ENCODE data around the gene ADCY5.

ADCY5 gene

DNA sequence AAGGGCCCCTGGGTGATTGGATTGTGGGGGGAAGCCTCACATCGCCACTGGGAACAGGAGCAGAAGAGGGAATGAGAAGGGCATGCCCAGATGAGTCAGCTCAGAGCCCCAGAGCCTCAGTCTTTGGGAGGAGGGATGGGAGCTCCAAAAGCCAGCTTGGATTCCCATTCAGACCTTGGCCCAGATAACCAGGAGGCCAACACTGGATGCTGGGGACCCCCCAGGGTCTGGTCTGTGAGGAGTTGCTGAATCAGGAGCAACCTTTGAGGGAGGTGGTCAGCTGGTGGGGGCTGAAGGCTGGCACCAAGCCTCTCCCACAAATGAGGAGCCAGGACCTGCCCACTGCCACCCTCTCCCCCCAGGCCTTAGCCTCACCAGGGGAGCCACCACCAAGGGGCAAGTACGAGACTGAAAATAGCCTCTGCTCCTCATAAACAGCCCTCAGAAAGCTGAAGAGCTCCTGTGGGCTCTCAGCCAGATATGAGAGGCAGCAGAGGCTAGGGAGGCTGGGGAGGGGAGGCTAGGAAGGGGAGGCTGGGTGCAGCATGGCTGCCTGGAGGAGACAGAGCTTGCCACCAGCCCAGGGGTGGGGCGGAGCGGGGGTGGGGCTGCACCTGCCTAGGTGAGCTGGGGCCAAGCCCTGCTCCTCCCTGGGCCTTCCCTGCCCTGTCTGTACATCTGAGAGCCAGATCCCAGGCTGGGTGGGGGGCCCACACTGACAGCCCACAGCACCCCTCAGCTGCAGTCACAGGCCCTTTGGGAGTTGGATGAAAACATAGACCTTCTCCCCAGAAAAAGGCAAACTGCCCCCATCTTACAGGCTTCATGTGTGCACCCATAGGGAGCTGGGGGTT, 147.3 kb downstream of the ADCY5 start:
- no peak for DNase-seq (ENCODE audit: low spot score)

DNA sequence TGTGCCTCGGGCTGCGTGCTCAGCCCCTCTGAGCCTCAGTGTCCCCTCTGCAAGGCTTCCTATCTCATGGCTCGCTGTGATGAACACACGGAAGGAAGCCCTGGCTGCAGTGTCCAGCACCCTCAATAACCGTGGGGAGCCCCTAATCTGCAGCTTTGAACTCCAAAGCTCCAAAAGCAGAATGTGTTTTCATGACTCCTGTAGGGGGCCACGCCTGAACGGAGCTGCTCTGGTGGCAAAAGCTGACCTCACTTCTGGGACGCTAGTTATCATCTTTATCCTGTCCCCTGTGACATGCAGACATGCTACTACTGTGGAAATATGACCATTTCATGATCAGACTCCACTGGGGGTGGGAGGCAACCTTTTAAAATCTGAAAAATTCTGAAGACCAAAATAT, 148.3 kb downstream of the ADCY5 start:
- no peak for DNase-seq (ENCODE audit: low spot score)

DNA sequence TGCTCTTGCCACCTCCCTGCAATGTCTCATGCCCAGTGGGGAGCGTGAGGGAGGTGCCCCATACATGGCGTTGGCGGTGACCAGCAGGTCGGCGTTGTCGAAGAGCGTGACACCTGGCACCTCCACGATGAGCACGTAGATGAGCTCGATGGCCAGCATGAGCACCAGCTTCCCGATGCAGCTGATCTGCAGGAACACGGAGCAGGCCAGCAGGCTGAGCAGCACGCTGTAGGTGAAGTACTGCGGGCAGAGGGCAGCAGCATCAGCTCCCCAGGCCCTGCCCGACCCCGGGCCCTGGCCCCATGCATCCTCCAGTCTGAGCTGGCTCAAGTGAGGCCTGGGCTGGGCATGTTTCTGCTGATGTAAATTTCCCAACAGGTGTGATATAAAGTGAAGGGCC, 148.8 kb downstream of the ADCY5 start:
- DNase-seq (ENCODE audit: low spot score) = no peak

DNA sequence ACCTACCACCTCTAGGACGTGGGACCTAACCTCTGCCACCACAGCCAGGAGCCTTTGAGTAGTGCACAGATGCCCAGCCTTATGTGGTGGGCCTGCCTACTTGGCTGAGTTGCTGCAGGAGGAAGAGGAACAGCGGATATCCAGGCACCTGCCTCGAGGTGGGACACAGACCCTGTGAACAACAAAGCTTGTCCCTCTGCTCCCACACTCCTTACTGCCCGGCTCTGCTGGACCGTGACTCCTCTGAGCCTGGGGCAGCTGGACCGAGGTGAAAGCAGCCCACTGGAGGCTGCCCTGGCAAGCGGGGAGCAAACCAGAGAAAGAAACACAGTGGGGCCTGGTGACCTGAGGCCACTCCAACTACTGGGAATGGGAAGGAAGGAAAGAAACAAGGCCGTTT, 149.3 kb downstream of the ADCY5 start:
- DNase-seq (ENCODE audit: low spot score) = no peak

DNA sequence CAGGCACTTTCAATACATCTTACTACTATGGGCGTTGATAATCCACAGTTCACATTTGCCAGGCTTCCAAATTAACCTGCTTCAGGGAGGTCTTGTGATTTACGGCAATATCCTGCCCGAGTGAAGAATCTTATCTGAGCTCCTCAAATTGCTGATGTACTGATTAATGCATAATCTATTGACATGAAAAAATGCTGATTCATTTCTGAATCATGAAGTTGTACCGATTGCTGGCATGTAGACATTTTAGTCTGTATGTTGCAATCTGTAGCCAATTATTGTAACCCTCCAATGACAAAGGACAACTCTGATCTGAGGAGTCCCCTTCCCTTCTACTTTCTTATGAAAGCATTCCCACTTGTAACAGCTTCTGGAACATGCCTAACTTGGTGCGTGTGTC, 150.0 kb downstream of the ADCY5 start:
- no peak for DNase-seq (ENCODE audit: low spot score)

DNA sequence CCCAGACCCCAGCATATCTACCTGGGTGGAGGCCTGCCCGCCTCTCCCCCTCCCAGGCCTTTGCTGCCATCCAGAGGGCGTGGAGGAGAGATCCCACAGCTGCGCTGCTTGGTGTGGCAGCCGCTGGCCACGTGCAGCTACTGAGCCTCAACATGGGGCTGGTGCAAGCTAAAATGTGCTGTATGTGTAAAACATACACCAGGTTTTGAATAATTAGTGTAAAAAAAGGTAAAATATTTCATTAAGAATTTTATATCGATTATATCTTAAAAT, 151.3 kb downstream of the ADCY5 start:
- DNase-seq (ENCODE audit: low spot score) = no peak

DNA sequence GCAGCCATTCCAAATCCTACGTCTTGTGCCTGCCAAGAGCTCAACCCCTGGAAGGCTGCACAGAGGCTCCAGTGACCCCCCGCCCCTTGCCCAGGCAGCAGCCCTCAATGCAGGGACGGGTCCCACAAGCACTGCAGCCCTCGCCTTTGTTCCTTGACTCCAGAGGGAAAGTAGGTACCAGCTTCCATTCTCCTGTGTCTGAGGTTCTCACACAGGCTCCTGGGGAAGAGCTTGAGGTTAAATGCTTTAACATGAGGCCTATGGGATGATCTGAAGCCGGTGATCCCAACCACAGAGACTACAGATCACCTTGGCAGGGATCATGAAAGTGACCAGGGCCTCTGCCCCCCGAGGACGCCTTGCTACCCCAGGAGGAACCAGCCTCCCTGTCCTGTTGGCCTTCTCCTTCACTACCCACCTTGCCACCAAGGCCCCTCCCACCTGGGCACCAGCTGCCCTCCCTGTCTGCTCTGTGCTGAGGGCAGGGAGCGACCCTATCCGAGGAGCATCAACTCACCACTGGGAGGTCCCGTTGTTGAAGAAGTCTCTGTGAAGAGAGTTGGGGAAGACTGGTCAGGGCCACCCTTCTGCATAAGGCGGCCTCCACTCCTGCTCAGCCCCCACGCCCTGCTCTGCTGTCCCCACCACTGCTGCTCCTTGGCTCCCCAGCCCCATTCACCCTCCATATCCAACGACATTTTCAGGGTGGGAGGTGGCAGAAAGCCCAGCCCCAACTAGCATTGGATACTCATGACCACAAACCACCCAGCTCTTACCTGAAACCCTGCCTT, 151.9 kb downstream of the ADCY5 start:
- no peak for DNase-seq (ENCODE audit: low spot score)

DNA sequence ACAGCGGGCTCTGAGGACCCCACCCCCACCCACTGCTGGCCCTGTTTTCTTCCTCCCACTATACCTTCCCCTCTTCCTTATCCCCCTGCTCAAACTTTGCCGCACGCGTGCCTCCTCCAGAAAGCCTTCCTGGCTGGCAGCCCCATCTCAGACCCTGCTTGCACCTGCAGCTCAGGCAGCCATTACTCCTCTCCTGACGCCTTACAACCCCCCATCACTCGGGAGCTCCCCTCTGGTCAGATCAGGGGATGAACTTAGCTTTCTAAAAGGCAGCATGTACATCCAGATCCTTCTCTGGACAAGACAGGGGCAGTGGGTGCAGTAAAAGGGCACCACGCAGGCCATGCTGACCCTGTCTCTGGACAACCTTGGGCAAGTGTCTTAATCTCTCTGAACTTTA, 152.6 kb downstream of the ADCY5 start:
- no peak for DNase-seq (ENCODE audit: low spot score)

DNA sequence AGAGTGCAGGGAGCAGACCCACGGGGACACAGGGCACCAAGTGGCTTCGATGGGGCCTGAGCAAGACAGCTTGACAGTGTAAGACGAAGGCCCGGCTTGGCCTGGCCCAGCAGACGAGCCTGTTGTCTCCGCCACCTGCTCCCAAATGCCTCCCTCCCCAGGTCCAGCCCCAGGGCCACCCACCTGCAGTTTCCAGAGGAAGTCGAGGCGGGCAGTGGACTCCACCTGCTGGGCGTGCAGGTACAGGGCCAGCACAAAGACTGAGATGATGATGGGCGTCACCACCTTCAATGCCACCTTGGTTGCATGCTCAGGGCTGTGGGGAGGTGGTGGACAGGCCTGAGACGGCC, 153.0 kb downstream of the ADCY5 start:
- no peak for DNase-seq (ENCODE audit: low spot score)

DNA sequence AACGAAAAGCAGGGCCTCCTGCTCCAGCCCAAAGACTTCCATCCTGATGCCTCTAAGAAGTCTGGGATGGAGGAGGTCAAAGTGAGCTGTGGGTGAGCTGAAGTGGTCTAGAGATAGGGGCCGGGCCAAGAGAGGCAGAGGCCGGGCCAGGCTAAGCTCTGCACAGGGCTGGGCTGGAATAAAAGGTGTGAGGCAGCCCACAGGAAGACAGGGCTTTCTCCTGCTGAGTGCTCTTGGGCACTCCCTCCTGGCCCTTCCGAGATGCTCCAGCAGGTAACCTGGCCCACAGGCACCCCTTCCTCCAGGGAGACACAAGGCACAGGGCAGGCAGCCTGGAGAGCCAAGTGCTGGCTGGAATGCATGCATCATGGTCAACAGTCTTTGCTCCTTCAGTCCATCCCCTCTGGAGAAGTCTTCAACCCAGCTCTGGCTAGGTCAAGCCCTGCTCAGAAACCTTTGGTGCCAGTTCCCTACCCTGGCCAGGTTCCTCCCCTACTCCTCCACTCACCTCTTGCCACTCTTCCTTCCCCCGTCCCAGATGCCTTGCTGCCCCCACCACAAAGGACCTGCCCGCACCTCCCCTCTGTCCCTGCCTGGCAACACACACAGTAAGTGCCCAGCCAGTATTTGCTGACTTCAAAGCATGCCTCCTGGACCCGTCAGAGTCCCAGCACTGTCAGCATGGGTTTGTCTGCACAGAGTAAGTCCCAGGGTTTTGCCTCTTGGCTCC, 153.6 kb downstream of the ADCY5 start:
- DNase-seq (ENCODE audit: low spot score) = no peak

DNA sequence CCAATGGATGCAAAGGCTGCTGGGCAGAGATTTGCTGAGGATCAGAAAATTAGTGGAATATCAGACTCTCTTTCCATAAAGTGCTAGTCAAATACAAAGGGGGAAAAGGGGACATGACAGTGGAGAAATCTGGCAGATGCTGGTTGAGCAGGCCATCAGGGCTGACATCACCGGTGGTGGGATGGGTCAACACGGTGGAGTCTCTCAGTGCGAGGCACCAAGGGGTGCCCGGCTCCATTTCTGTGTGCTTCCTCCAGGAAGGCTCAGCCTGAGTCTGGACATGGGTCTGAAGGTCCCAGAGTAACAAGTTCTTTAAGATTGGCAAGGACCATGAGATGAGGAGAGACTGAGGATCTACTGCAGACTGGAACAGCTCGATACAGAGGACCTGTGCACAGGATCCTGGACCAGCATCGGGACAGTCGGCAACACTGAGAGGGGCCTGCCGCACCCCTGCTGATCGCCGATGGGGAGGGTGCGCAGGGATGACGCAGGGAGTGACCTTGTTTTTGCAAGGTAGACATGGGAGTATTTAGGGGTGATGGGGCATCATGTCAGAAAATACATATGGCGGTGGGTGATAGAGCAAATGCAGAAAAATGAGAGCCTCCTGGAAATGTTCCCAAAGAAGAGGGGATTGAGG, 154.5 kb downstream of the ADCY5 start:
- DNase-seq (ENCODE audit: low spot score) = no peak

DNA sequence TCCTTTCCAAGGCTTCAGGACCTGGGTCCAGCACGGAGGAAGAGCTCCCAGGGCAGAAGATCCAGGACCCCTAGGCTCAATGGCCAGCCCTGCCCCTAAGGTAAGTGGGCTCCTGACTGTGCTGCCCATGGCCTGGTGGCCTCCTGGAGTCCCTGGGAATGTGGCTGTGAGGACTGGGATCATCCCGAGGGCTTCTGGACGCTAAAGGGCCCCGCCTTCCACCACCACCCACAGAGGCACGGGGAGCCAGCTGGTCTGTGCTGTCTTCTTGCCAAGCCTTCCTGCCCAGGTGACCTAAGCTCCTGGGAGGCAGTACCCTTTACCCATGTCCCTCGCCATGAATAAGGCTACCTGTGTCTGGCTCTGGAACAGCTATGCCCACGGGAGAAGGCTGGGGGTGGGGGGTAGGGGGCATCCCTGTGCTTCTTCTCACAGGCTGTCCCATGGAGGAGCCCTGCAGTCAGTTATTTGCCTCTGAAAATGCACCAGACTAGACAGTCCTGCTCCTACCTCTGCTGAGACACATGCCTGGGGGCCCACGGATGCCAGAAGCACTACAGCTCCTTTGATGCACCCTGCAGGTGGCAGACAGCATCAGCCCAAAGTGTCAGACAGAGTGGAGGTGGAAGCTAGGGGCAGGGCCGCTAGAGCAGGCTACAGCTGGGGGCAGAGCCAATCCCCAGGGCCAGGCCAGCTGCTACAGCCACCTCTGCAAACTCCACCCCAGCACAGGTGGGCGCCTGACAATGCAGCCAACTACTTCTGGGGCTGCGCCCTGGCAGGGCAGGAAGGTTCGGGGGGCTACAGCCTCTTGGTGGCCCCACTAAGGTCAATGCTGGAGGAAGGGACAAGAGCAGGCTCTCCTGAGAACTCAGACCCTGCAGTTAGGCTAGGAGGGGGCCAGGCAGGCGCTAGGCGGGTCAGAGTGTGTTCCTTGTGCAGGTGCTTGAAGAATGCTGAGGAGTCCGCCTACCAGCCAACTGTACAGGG, 156.3 kb downstream of the ADCY5 start:
- DNase-seq (ENCODE audit: low spot score) = no peak

DNA sequence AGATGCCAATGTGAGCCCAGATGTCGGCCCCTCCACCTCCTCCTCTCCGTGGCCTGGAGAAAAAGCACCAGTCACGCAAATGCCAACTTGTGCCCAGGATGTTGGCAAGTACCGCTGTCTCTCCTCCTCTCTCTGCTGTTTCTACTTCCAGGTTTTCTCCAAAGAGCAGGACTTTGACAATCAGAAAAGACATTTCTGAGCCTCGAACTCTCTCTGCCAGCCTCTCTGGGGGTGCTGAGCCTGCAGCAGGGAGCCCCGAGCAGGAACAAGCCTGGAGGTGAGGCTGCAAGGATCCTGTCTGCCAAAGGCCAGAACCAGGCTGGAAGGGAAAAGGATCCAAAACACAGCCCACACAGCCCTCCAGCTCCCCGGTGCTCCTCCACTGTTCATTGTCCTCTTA, 157.5 kb downstream of the ADCY5 start:
- no peak for DNase-seq (ENCODE audit: low spot score)

DNA sequence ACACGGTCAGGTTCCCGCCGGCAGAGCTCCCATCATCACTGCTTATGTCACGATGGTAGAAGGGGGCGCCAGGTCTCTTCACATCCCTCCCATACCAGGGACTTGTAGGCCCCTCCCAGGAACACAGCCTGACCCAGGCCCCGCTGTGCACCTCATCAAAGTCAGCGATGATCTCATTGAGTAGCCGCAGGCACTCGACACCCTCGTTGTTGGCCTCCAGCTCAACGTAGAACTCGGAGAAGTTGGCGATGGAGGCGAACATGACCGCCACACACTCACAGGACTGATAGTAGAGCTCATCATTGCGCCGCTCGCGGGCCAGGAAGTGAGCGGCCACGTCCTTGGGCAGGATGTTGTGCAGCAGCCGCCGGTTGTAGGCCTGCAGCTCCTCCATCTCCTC, 157.9 kb downstream of the ADCY5 start:
- no peak for DNase-seq (ENCODE audit: low spot score)

DNA sequence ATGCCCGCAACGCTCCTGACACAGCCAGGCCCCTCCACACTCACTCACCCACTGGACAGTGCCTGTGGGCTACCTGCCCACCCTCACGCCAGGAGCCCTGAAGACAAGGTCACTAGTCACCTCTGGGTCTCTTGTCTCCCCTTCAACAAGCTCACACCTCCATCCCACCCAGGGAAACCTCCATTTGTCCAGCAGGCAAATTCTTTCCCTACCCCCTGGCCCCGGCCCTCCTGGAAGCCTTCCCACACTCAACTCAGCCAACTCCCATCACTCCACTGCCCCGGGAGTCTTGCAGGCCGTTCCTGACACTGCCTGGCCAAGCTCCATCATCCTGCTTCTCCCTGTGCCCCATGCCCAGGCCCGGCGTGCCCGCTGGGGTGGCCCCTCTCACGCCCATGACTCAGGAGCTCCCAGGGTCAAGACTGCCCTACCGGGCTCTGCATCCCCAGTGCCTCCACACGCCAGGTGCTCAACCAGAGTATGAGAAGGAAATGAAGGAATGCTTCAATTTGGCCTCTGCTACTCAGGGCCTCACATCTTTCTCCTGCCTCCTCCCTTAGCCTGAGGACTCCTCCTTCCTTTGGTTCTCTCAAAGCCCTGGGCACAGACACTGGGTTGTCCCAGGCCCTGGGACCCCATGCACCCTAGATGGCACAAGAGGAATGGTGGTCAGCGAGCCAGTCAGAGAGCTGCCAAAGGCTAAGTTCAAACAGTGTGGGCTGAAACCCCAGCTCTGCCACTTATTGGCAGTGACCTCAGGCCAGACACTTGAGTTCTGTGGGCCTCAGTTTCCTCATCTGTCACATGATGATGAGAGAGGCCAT, 158.6 kb downstream of the ADCY5 start:
- DNase-seq (ENCODE audit: low spot score) = no peak

DNA sequence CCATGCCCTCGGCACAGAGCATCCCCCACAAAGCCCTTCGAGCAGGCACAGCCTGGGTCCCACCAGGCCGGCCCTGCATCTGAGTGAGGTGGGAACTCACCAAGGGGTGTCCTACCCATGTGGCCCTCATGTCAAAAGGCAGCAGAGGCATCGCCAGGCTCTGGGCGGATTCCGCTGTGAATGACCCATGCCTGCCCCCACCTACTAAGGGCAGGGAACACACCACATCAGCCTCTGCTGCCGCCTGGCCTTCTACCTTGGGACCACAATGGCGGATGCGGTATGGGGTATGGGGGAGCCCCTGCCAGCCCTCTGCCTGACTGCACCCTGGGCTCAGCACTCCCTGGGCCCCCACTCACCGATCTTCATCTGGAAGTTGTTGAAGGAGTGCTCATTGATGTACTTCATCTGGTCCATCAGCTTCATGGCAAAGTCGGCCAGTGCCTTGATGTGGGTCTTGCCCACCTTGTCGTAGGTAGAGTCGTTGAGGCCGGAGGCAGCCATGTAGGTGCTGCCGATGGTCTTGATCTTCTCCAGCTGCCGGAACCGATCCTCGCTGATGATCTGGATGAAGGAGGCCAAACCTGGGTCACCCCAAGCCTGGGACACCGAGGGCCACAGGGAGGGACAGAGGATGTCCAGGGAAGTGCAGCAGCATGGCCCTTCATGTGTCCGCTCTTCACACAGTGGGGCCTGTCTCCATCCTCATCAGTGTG, 159.3 kb downstream of the ADCY5 start:
- DNase-seq (ENCODE audit: low spot score) = no peak

DNA sequence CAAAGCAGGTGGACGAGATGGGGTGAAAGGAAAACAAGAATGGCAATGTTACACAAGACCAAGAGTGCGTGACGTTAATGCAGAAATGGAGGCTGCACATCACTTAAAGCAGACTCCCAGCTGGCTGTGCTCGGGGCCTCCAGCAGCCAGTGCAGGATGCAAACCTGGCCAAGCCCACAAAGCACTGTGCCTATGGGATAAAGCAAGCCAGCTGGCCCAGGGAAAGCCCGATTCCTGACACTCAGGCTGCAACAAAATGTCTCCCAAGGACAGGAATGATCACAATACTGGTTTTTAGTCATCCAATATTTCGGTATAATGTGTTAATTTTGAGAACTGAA, 161.0 kb downstream of the ADCY5 start:
- no peak for DNase-seq (ENCODE audit: low spot score)

DNA sequence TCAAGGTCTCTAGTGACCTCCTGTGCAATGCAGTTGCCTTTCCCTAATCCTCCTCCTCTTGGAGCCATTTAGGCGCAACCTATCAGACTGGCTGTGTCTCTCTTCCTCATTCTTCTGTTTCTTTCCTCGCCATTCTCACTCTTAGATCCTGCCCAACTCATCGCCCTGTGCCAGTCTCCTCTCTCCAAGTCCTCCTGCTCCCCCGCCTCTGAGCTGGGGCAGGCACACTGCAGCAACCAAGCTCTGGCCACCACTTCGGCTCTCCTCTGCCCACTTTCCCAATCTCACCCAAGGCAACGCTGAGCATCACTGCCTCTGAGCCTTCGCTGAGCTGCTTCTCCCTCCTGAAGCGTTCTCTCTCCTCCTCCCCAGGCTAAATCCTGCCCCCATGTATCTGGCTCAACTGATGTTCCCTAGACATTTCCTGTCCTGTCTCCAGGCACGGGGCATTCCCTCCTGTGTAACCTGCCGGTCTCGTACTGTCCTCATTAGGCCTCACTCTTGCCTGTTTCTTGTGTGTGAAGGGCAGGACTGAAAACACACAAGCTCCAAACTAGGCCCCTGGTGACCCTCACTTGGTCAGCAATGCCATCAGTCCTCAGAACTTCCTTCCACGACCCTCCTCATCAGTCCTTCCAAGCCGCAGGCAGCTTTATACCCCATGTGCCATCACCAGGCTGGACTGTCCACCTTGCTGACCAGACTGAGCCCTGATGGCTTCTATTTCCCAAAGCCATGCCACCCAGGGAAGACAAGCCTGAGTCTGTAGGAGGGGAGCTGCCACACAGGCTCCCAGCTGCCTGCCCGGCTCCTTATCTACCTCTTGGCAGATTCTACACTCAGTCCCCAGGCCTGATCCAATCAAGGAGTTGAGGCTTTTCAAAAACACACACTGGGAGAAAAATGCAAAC, 161.6 kb downstream of the ADCY5 start:
- no peak for DNase-seq (ENCODE audit: low spot score)
